Heart right ventricle (tissue), 16 donors: Measurements from ENCODE around the gene HMG20A. TPM values are rescaled to one million over a fixed set of nuclear protein-coding genes. Genes with fewer than 3 reads are reported as not detected.

Experiments used
- ATAC-seq, 8 donors: fragments of 200-7000 bp; cut with Tn5 transposase; one replicate each; pipeline ENCODE4 v1.9.1; 2020; ENCODE audit warnings: mild to moderate bottlenecking in 8 of 8, moderate library complexity in 8 of 8, moderate number of reproducible peaks in 1 of 8
- DNase-seq, 2 donors: peaks; one replicate each; pipeline ENCODE4 v3.0.0-alpha.2; 2020
- H3K27ac ChIP-seq, 10 donors: fragments of 200-600 bp; sonication (generic) in 2 of 10; one replicate each; pipeline versions ENCODE4 v1.5.0 to v1.8.0; 2020 to 2022; ENCODE audit warnings: mild to moderate bottlenecking in 3 of 10
- H3K27me3 ChIP-seq, 7 donors: fragments of 200-600 bp; one replicate each; pipeline ENCODE4 v1.8.0; 2021 to 2022; ENCODE audit warnings: mild to moderate bottlenecking in 2 of 7
- H3K36me3 ChIP-seq, 9 donors: fragments of 200-600 bp; sonication (generic) in 1 of 9; one replicate each; pipeline versions ENCODE4 v1.5.0 to v1.8.0; 2020 to 2022; ENCODE audit warnings: mild to moderate bottlenecking in 2 of 9
- H3K4me1 ChIP-seq, 9 donors: fragments of 200-600 bp; sonication (generic) in 1 of 9; one replicate each; pipeline versions ENCODE4 v1.5.0 to v1.8.0; 2020 to 2022; ENCODE audit warnings: mild to moderate bottlenecking in 4 of 9
- H3K4me3 ChIP-seq, 10 donors: fragments of 200-600 bp; sonication (generic) in 2 of 10; one replicate each; pipeline versions ENCODE4 v1.5.0 to v1.8.0; 2020 to 2022; ENCODE audit warnings: mild to moderate bottlenecking in 7 of 10, moderate library complexity in 2 of 10
- H3K9me3 ChIP-seq, 11 donors: fragments of 200-600 bp in 10 of 11; sonication (generic) in 2 of 11; one replicate each; pipeline versions ENCODE4 v1.5.0 to v1.8.0; 2013 to 2022; ENCODE audit warnings: mild to moderate bottlenecking in 2 of 11, control low read depth in 1 of 11, moderate library complexity in 1 of 11
- WGBS, 2 donors: extraction: QIAGEN DNeasy Blood & Tissue Kit; methylation state at CpG; one replicate each; pipeline ENCODE4 v1.1.7; 2013; ENCODE audit warnings: inconsistent platforms in 1 of 2; 5-methylcytosine and 5-hydroxymethylcytosine counted together
- intact Hi-C, 10 donors: fragments of 100-400 bp; cut with DNase I; formaldehyde crosslinking; loops; one replicate each; pipeline versions ENCODE4 v1.11.1 to v1.14.2; 2022
- polyA plus RNA-seq, 2 donors: library from polyadenylated mRNA; stranded (reverse); fragments of 200-250 nt; gene quantifications; one replicate each; pipeline ENCODE4 v1.2.3, GENCODE V29; 2013
- total RNA-seq, 10 donors: library from RNA; stranded (reverse); fragmentation: NEBNext Ultra II Directional in 3 of 10; extraction: Animal tissue kit (Norgen Biotek cat#: 25700) in 3 of 10; gene quantifications; one replicate each; pipeline versions ENCODE4 v1.2.1 to v1.2.4, GENCODE V29; 2021 to 2023
- TF ChIP-seq, protein P1 (sequence below), 9 donors: fragments of 200-600 bp; sonication (generic) in 2 of 9; IDR thresholded peaks; one replicate each; pipeline versions ENCODE4 v1.5.0 to v1.8.0; 2021 to 2022; ENCODE audit warnings: antibody characterized with exemption in 9 of 9, mild to moderate bottlenecking in 5 of 9, moderate library complexity in 1 of 9
- donor health status: Arrhythmogenic right ventricular cardiomyopathy.
- donor health status: ischemic (EF 13 %, LVEDD 7.1; RV severe dilation, severe dysfunction).
- donor health status: healthy with polysubstance abuse.
- donor health status: DM: no; HTN: yes; CAD: no.
- donor health status: DM: no; HTN: no; CAD: no.
- donor health status: ischemic (EF 25% LVEDD 6.9; RV normal size, moderate dysfunction).
- donor health status: ischemic (EF 25% LVEDD 5.7; RV mildly dilated, moderate dysfunction).
- donor health status: healthy.
- donor health status: DM: yes; HTN: yes; CAD: no.
- donor health status: Ischemic cardiomyopathy.
- donor health status: ischemic (EF 35%, LVEDD 5.7; RV mildly dilated, moderate dysfunction).
- donor health status: nonischemic (EF 11% LVEDD 7.7; RV severe dilation, severe dysfunction).
- donor health status: DM: yes; HTN: yes; CAD: no.
- donor health status: PGD.
- donor health status: ischemic (EF 29% LVEDD 5.4; RV normal size, mild dysfunction).
- donor health status: nonischemic (EF 23%, LVEDD 6.1; RV moderate dilation, normal function).

HMG20A gene
- total and polyA plus RNA-seq, 12 donors, result 9.9 to 60.2 (median 37.5) TPM

DNA sequence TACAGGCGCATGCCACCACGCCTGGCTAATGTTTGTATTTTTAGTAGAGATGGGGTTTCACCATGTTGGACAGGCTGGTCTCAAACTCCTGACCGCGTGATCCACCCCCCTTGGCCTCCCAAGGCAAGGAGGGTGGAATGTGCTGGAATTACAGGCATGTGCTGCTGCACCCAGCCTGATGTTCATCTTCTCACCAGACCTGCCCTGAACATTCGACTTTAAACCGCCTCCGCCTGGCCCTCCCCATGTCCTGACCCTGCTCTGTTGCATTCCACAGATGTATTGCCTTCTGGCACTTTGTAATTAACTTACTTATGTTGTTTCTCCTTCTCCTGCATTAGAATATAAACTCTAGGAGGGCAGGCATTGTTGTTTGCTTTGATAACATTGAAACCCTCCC, 109.9 kb downstream of the HMG20A start:
- no peak overlapping the region for H3K4me3 ChIP-seq
- no peaks in the 10 kb centered on the region for H3K36me3 ChIP-seq
- no peak for DNase-seq
- intact Hi-C loops, result no loop called here
- H3K27me3 ChIP-seq, result no peaks in the 10 kb centered on the region
- H3K27ac ChIP-seq, result no peak overlapping the region
- TF ChIP-seq, protein P1, sequence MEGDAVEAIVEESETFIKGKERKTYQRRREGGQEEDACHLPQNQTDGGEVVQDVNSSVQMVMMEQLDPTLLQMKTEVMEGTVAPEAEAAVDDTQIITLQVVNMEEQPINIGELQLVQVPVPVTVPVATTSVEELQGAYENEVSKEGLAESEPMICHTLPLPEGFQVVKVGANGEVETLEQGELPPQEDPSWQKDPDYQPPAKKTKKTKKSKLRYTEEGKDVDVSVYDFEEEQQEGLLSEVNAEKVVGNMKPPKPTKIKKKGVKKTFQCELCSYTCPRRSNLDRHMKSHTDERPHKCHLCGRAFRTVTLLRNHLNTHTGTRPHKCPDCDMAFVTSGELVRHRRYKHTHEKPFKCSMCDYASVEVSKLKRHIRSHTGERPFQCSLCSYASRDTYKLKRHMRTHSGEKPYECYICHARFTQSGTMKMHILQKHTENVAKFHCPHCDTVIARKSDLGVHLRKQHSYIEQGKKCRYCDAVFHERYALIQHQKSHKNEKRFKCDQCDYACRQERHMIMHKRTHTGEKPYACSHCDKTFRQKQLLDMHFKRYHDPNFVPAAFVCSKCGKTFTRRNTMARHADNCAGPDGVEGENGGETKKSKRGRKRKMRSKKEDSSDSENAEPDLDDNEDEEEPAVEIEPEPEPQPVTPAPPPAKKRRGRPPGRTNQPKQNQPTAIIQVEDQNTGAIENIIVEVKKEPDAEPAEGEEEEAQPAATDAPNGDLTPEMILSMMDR (IDR thresholded peaks at IDR 0.05), result no peak
- H3K9me3 ChIP-seq, result no peaks in the 10 kb centered on the region
- no peak for ATAC-seq
- peaks cover 11 to 47% (median 24%) of the 10 kb centered on the region in 9 donors for H3K4me1 ChIP-seq
- 83 to 95% methylated on average over 7 of the region's 7 CpGs for WGBS, 2 donors

DNA sequence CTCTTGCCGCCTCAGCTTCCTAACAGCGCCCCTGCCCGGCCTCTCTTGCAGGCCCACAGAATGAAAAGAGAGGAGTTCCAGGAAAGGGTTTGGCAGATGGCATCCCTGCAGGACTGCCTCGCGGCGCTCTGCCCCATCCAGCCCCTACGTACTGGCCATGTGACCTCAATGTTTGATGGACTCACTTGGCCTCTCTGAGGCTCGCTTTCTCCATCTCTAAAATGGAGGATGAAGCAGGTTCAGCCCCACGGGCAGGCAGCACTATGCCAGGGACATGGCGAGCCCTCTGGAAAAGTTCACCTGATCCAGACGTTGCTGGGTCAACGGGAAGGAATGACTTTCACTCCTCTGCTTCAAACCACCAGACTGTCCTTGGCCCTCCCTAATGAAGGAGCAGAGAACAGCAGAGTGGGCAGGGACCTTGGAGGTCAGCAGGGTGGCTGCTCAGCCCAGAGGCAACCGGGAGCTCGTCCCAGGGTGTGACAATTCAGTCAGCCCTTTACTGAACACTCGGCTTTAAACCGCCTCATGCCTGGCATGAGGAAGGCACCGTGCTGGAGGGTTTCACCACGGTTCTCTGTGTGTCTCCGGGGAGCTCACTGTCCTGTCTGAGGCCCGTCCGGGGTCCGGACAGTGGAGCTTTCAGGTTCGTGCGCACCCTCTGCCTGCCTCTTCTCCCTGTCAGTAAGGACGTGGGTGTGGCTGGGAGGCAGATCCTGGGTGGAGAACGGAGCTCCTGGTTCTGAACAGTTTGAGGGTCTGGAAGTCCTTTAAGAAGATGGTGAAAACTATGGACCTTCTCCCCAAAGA, 110.7 kb downstream of the HMG20A start:
- Histone ChIP-seq H3K4me3 (no peak overlapping the region), H3K4me1 (peaks cover 11 to 47% (median 24%) of the 10 kb centered on the region in 9 donors), H3K27me3 (no peaks in the 10 kb centered on the region), H3K36me3 (no peaks in the 10 kb centered on the region), H3K9me3 (no peaks in the 10 kb centered on the region), H3K27ac (no peak overlapping the region)
- TF ChIP-seq, protein P1 (IDR thresholded peaks at IDR 0.05), result no peak
- 92 to 95% methylated on average over 26 of the region's 26 CpGs for WGBS, 2 donors
- intact Hi-C loops, result no loop called here
- DNase-seq, result no peak
- no peak for ATAC-seq

DNA sequence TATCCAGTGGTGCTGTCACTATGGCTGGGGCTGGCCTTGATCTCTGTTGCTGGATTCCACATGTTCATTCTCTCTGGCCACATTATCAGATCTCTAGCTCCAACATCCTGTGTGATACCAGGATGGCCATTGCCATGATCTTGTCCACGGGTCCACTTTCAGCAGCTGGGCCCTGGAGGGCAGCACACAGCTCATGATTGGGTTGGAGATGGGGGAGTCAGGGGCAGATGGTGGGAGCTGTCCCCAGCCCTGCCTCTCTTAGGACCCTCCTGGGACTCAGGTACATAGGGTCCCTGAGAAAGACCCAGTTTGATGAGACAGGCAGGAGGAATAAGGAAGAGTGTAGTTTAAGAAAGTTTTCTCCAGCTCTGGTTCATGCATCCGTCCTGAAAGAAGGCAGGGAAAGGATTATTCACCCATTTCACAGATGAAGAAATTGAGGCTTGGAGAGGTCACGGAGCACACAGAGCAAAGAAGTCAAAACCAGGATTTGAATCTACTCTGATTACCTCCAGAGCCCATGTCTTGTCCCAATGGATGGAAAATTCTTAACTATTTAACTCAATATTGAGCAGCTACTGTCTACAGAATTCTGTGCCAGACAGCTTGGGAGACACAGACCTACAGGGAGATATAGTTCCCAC, 111.5 kb downstream of the HMG20A start:
- no peak overlapping the region for H3K27ac ChIP-seq
- H3K9me3 ChIP-seq, result no peaks in the 10 kb centered on the region
- DNase-seq (no peak), ATAC-seq (no peak)
- intact Hi-C loops, result no loop called here
- no peaks in the 10 kb centered on the region for H3K27me3 ChIP-seq
- TF ChIP-seq, protein P1 (IDR thresholded peaks at IDR 0.05), result no peak
- no peak overlapping the region for H3K4me3 ChIP-seq
- no peaks in the 10 kb centered on the region for H3K36me3 ChIP-seq
- peaks cover 8 to 40% (median 21%) of the 10 kb centered on the region in 9 donors for H3K4me1 ChIP-seq
- 87 to 93% methylated on average over 3 of the region's 3 CpGs for WGBS, 2 donors

DNA sequence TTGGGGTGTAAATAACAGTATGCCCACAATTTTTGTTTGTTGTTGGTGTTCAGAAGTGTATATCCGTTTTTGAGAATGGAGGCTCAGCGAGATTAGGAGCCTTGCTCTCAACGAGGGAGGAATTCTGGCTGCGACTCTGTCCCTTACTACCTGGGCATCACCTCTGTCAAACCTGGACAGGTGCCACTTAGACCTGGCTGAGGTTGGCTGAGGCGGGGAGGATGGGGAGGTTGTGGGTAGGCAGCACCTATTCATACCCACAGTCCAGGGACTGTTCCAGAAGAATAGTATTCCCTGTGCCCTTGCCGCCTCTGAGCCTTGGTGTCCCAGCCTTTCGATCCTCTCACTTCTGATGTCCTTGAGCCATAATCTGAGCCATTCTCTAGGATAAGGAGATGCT, 112.2 kb downstream of the HMG20A start:
- no peak for DNase-seq

More for the DNA sequence above, 112.2 kb downstream of the HMG20A start:
- Histone ChIP-seq H3K27me3 (no peaks in the 10 kb centered on the region), H3K9me3 (no peaks in the 10 kb centered on the region), H3K36me3 (no peaks in the 10 kb centered on the region), H3K27ac (no peak overlapping the region), H3K4me3 (no peak overlapping the region), H3K4me1 (peaks cover 5 to 36% (median 19%) of the 10 kb centered on the region in 9 donors)
- TF ChIP-seq, protein P1 (IDR thresholded peaks at IDR 0.05), result no peak
- intact Hi-C loops, result no loop called here
- no peak for ATAC-seq
- 79 to 88% methylated on average over 7 of the region's 7 CpGs for WGBS, 2 donors
